HG03097 (cell line): ENCODE results near the gene SOX11.

Experiments
- ATAC-seq: cut with Tn5 transposase; IDR thresholded peaks from one replicate; pipeline ENCODE4 v1.9.1; 2021; ENCODE audit not compliant: unreplicated experiment, low FRiP score

The SOX11 gene

DNA sequence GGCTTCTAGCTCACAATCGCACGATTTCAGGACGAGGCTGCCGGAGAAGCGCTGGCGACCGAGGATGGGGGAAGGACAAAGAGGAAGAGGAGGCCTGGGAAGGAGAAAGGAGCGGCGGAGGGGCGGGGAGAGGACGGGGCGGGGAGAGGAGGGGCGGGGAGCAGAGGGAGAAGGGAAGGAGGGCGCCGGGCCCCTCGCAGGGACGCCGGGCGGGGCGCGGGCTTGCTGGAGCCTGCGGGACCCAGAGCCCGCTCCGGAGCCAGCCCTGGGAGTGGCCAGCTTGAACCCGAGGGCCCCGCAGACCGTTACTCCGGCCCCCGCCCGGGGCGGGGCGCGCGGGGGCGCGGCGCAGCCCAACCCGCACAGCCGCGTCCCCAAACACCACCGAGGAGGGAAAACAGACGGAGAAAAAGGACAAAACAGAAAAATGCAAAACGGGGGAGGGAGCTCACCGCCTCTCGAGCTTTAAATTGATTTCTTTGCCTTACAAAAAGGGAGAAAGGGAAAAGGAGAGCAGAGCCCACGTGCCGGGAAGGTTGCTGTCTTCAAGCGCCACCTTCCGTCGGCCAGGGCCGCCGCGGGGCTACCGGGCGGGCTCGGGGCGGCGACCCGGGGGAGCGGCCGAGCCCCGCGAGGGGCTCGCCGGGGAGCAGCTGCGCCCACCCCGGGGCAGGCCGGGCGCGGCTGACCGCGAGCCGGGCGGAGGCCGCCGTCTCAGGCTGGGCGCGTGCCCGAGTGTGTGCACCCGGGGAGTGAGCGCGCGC, 781 bp upstream of the SOX11 start:
- no peak for ATAC-seq

DNA sequence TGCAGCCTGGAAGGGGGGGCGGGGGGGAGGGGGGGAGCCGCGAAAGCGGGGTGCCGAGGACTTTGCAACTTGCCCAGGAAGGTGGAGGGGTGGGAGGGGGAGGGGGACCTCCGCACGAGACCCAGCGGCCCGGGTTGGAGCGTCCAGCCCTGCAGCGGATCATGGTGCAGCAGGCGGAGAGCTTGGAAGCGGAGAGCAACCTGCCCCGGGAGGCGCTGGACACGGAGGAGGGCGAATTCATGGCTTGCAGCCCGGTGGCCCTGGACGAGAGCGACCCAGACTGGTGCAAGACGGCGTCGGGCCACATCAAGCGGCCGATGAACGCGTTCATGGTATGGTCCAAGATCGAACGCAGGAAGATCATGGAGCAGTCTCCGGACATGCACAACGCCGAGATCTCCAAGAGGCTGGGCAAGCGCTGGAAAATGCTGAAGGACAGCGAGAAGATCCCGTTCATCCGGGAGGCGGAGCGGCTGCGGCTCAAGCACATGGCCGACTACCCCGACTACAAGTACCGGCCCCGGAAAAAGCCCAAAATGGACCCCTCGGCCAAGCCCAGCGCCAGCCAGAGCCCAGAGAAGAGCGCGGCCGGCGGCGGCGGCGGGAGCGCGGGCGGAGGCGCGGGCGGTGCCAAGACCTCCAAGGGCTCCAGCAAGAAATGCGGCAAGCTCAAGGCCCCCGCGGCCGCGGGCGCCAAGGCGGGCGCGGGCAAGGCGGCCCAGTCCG, 540 bp downstream of the SOX11 start:
- no peak for ATAC-seq

DNA sequence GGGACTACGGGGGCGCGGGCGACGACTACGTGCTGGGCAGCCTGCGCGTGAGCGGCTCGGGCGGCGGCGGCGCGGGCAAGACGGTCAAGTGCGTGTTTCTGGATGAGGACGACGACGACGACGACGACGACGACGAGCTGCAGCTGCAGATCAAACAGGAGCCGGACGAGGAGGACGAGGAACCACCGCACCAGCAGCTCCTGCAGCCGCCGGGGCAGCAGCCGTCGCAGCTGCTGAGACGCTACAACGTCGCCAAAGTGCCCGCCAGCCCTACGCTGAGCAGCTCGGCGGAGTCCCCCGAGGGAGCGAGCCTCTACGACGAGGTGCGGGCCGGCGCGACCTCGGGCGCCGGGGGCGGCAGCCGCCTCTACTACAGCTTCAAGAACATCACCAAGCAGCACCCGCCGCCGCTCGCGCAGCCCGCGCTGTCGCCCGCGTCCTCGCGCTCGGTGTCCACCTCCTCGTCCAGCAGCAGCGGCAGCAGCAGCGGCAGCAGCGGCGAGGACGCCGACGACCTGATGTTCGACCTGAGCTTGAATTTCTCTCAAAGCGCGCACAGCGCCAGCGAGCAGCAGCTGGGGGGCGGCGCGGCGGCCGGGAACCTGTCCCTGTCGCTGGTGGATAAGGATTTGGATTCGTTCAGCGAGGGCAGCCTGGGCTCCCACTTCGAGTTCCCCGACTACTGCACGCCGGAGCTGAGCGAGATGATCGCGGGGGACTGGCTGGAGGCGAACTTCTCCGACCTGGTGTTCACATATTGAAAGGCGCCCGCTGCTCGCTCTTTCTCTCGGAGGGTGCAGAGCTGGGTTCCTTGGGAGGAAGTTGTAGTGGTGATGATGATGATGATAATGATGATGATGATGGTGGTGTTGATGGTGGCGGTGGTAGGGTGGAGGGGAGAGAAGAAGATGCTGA, 1.4 kb downstream of the SOX11 start:
- ATAC-seq = no peak

DNA sequence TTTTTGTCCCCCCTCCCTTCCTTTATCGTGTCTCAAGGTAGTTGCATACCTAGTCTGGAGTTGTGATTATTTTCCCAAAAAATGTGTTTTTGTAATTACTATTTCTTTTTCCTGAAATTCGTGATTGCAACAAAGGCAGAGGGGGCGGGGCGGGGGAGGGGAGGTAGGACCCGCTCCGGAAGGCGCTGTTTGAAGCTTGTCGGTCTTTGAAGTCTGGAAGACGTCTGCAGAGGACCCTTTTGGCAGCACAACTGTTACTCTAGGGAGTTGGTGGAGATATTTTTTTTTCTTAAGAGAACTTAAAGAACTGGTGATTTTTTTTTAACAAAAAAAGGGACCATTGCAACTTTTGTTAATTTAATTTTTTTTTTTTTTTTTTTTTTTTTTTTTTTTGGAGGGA, 2.1 kb downstream of the SOX11 start:
- no peak for ATAC-seq

DNA sequence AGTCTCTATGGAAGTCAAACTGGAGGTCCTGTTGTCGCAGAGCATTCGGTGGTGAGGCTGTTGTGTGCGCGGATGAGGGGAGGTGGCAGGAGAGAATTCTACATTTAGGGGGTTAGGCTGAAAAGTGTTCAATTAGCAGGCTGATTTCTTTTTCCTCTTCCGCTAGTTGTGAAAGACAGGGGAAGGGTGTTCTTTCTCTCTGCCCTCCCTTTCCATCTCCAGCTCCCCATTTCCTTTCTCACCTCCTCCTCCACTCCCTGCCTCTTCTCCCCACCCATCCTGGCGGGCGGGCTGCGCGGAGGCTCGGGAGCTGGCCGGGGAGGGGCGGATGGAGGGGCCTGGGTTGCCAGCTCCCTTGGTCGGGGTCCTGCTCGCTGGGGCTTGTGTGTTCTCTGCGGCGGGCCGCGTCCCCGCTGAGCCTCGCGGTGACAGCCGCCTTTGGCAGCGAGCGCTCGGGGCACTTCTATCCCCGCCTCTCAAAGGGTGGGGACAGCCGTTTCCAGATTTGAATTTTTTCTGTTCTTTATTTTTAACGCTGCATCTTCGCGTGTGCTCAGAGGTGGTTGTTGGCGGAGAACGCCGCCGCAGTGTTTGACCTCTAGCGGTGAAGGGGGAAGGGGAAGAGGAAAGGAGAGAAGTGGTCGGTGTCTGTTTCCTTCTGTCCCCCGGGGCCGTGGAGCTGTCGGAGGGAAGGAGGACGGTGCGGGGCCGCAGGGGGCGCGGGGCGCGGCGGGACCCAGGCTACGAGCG, 3.6 kb downstream of the SOX11 start:
- no peak for ATAC-seq

DNA sequence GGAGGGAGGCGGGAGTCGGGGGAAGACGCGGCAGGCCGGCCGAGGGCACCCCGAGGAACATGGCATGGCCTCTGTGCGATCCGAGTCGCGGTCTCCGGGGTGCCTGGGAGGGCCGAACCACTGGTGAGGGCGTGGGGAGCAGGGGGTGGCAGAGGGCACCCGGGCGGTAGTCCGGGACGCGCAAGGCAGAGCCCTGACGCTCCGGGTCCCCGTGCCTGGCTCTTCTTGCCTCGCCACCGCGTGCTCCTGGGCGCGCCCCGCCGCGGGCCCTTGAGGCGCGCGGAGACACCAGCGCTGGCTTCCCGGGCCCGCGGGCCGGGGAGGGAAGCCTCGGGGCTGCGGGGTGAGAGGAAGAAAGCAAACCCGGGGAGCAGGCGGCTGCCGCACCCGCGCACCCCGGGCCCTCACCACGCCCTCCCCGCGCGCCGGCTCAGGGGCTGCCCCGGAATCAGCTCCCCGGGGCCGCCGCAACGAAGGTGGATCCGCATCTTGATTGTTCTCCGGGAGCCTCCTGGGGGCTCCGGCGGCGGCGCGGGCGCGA, 4.3 kb downstream of the SOX11 start:
- no peak for ATAC-seq

DNA sequence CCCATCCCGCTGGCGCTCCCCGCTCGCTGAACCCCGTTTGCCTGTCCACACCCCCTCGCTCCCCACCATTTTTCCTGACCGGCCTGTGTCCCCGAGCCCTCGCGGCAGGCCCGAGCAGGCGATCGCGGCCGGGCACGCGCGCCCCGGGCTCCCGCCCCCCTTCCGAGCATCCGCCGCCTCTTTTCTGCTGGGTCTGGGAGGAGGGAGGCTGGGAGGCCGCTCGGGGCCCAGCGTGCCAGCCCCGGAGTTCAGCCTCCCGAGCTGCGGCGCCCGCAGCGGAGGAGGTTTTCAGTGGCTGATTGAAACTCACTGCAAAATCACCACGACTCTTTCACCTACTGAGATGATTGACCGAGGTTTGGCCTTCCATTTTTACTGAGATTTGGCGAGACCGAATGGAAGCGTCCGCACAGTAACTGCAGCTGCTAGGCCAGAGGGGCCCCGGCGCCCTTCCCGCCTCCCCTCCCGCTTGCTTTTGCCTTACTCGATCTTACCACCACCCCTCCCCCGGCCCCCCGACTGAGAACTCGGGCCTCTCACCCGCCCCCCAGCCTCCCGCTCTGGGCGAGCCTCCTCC, 4.8 kb downstream of the SOX11 start:
- no peak for ATAC-seq

DNA sequence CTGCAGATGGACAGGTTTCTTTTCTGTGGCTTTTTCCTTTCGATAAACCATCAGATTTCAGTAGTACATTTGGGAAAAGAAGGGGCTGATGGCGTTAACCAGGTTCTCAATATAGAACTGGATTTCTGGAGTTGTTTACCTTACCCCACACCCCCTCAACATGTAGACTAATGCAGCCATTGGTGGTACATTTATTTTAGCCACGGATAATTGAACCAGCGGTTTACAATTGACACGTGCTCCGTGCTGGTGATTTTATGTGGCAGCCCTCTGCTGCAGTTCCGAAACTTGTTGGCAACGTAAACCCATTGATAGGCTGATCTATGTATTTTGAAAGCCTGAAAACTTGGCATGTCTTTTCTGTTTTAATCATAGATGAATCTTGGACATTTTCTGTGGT, 5.4 kb downstream of the SOX11 start:
- no peak for ATAC-seq

DNA sequence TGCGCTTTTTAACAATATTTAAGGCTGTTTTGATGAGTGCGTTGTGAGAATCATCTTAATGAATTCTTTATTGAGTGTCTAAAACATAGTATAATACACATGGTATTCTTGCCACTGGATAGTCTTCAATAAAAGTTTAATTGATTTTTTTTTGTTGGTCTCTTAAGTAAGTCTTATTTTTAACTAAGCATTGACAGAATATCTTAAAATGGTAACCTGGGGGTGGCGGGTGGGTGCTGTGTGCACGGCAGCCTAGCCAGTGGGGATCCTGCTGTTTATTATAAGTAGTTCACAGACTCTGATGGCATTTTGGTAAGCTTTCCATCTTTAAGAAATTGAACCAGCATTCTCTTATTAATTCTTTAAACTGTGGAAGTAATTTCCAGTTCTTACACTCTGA, 6.0 kb downstream of the SOX11 start:
- ATAC-seq = no peak

DNA sequence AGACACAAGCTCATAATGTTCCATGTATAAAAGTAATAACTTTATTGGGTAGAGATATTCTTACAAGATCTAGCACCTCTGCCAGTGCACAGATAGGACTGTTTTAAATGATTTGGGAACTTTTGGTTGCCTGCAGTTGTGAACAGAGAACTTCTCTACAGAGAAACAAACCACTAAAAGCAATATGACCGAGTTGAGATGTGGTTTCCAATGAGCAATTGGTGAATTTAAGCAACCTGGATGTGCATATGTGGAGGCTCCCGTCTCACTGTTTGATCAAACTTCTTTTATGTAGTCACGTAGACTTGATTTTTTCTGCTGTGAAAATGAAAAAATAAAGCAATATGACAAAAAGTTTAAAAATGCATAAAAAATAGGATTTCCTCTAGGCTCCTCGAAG, 7.8 kb downstream of the SOX11 start:
- no peak for ATAC-seq

DNA sequence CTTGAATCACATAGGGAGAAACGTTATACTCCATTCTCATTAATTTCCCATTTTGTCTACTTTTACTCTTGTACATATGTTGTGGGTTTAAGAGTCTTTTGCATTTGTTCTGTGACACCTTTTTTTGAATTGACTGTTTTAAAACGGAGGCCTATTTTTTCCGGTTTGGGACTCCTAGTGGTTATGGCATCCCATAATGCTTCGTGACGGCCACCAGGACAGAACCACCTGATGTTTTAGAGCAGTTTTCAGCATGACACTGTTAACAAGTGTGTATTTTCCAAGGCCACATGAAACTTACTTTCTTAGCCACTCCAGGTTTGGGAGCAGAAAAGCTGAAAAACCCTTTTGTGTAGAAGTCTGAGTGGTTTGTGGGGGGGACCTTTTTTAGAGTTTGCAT, 8.4 kb downstream of the SOX11 start:
- ATAC-seq = no peak

DNA sequence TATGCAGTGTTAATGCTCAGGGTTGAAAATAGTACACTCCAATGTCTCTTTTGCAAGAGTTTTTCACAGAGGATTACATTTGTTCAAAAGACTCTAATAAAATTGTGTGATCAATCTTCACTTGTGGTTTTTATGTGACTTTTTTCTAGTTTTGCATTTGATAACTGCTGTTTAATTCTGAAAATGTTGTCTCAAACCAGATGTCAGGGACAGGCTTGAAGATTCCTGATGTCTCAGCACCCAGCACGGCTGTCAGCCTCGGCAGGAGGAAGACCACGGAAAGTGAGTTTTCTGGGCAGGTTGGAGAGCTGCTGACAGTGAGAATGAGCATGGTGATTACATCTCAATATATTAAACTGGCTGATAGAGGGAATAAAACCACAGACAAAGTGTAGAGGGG, 9.1 kb downstream of the SOX11 start:
- no peak for ATAC-seq

DNA sequence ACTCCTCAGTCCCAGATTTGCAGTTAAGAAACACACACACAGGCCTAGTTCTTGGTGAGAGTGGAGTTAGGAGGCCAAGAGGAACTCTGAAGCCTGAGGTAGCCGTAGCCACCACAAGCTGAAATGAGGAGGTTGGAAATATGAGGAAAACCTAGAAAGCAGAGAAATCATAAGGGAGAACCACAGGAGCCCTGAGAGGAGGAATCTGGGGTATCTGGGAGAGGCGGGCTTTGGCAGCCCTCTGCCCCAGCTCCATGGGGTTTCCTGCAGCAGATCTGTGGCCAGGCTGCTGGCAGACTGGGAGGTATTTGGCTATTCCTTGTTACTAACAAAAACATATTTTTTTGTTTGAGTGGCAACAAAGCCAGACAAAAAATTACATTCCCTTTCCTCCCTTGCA, 11.0 kb downstream of the SOX11 start:
- no peak for ATAC-seq

DNA sequence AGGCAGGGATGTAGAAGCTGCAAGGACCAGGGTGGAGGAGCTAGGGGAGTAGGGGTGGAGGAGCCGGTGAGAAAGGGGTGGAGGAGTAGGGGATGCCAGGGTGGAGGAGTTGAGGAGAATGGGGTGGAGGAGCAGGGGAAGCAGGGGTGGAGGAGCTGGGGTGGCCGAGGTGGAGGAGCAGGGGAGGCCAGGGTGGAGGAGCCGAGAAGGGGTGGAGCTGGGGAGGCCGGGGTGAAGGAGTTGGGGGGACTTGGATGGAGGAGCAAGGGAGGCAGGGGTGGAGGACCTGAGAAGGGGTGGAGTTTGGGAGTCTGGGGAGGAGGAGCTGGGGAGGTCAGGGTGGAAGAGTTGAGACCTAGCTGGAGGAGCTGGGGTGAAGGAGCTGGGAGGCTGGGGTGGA, 13.3 kb downstream of the SOX11 start:
- ATAC-seq = no peak

DNA sequence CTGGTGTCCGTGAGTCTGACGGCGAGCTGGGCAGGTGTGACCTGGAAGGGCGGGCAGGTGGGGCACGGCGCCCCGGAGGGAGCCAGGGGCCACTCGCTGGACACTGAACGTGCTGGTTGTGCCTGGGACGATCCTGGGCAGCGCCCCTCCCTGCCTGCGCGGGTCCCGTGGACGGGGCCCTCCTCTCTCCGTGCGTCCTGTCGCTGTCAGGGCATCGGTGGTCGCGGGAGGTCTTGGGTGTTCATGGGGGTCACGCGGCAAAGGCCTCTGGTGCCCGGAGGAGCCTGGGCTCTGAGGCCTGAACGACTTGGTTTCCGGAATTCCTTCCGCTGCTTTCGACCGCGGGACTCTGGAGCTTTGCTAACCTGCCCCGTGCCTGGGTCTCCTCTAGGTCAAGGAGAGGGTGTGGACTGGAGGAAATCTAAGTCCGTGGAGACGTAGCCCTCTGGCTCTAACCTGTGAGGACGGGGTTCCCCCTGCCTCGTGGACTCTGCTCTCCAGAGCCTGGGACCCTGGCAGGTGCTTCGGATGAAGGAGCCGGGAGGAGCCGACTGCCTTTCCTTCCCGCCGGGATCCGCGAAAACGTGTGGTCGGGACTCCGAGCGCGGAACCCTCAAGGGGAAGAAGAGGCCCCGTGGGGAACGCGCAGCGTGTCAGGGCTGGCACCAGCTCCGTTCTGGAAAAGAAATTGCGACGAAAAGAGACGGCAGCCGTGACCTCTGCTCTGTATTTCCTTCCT, 14.7 kb downstream of the SOX11 start:
- no peak for ATAC-seq

DNA sequence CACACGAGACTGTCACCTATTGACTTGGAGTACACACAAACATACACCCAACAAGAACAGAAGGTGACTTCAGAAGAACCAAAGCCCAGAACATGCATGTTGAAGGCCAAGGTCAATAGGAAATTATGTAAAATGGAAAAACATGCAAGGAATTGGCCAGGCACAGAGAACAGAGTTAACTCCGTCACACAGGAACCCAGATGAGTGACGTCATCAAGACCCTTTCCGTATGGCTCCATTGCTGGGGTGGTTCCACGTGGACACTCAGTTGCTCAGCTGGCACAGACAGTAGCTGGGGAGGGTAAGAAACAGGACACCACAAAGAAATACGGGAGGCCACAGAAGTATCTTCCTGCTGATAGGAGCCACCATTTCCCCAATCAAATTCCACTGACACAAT, 18.4 kb downstream of the SOX11 start:
- no peak for ATAC-seq

DNA sequence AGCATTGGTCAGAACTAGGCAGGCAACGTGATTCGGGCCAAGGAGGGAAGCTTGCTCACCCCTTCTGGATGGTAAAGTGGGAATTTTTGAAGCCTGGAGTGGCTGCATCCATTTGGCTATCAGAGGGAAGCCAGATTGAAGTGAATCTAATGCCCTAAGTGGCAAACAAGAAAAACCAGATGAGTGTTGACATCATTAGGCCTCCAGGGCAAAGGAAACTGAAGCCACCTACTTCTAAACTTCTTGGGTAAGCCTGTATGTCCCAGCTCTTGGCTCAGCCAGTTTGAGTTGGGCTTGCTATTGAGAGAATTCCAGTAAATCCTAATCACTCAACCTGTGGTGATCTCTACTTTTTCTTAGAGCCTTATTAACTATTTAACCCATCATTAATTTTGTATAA, 20.9 kb downstream of the SOX11 start:
- ATAC-seq = no peak

DNA sequence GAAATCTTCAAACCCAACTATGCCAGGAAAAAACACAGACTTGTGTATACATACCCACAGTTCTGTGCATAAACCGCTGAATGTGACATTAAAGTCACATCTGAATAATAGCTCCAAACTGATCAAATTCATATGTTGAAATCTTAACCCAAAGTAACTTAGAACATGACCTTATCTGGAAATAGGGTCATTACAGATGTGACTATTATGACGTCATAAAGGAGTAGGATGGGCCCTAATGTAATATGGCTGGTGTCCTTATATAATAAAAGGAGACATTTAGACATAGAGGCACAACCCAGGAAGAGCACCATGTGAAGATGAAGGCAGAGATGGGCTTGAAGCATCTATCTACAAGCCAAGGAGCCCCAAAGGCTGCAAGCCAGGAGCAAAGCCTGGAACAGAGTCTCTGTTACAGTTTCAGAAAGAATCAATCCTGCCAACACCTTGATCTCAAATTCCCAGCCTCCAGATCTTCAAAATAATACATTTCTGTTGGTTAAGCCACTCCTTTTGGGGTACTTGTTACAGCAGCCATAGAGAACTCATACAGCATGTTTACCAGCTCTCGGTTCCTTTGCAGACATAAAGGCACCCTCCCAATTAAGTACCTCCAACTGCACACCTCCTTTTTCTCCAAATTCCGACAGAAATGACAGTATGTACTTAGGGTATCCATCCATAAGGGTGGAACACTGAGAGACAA, 27.6 kb downstream of the SOX11 start:
- ATAC-seq = no peak

DNA sequence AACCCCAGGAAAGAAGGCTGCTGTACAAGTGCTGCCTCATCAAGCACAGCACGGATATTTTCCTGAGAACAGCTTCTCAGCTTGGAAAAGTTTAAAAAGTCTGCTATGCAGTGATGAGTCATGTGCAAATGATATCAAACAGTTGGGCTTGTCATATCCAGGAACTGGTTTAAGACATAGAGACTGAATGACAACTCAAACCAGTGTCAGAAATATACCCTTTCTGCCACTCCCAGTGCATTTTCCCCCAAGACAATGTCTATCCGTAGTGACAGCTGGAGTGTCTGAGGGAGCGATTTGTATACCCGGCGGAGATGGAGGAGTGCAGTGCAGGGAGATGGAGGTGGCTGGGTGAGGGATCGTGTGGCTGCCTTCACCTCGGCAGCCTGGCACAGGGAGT, 28.2 kb downstream of the SOX11 start:
- no peak for ATAC-seq
